Naive thymus-derived CD8-positive, alpha-beta T cell (primary cell): ENCODE results near the gene GJE1. TPM values are rescaled to one million over a fixed set of nuclear protein-coding genes. Genes with fewer than 3 reads are reported as not detected.
"Not testable (repeated sequence)": the region's sequence is repeated elsewhere in the genome, so short reads cannot be mapped to it uniquely, and the experiment has no call there.

Experiments used
- ATAC-seq, 2 donors: fragments of 150-1000 bp; cut with Tn5 transposase in 1 of 2; sonication (Bioruptor Pico), chemical (Tn5 transposase) in 1 of 2; 1 replicate in 1 of 2; 2 replicates in 1 of 2; pipeline ENCODE4 v1.10.0; 2021; ENCODE audit warnings: mild to moderate bottlenecking in 2 of 2, moderate library complexity in 2 of 2
- POLR2A ChIA-PET: fragments of 350-600 bp; sonication (Branson Sonifier 250); formaldehyde crosslinking; loops from one replicate; lab custom pipeline; 2021; ENCODE audit warnings: antibody characterized with exemption; lab: Charles Lee
- DNase-seq, 10 donors: peaks; one replicate each; pipeline versions ENCODE4 v3.0.0 to v3.0.0-alpha.2; 2020 to 2022
- H3K27ac Mint-ChIP-seq, 10 donors: one replicate each; pipeline ENCODE4 v1.8.0; 2020 to 2022; ENCODE audit warnings: mild to moderate bottlenecking in 10 of 10, mixed read lengths in 10 of 10, moderate library complexity in 4 of 10, inconsistent platforms in 1 of 10
- H3K27me3 Mint-ChIP-seq, 5 donors: one replicate each; pipeline ENCODE4 v1.8.0; 2021 to 2022; ENCODE audit warnings: mixed read lengths in 5 of 5
- H3K36me3 Mint-ChIP-seq, 3 donors: one replicate each; pipeline ENCODE4 v1.8.0; 2020 to 2022; ENCODE audit warnings: mixed read lengths in 3 of 3, mild to moderate bottlenecking in 2 of 3, inconsistent platforms in 1 of 3
- H3K4me1 Mint-ChIP-seq, 4 donors: one replicate each; pipeline ENCODE4 v1.8.0; 2021 to 2022; ENCODE audit warnings: mixed read lengths in 4 of 4
- H3K4me3 Mint-ChIP-seq, 10 donors: one replicate each; pipeline ENCODE4 v1.8.0; 2020 to 2022; ENCODE audit warnings: mild to moderate bottlenecking in 10 of 10, mixed read lengths in 10 of 10, moderate library complexity in 6 of 10, inconsistent platforms in 1 of 10
- H3K9me3 Mint-ChIP-seq, 9 donors: one replicate each; pipeline ENCODE4 v1.8.0; 2020 to 2022; ENCODE audit warnings: mixed read lengths in 9 of 9, mild to moderate bottlenecking in 3 of 9, inconsistent platforms in 1 of 9, moderate library complexity in 1 of 9
- polyA plus RNA-seq, 3 donors: library from polyadenylated mRNA; unstranded; fragments of 300-500 nt; fragmentation: Illumina TruSeq; gene quantifications; one replicate each; pipeline ENCODE4 v1.2.3, GENCODE V29; 2021
- total RNA-seq, 8 experiments: library from RNA in 2 of 8; stranded (reverse) in 2 of 8; gene quantifications; one replicate each; pipeline ENCODE4 v1.2.3 and lab custom pipeline; 2021 to 2026

Gene GJE1
- total and polyA plus RNA-seq, 5 experiments from 2014 or later: not detected

- Mint-ChIP-seq H3K27me3 (peaks cover 0 to 2% (median 0%) of the 10 kb centered on the region in 5 donors), H3K4me3 (peak within 1 kb of the TSS; percentile 87 to 96 (median 94)), H3K9me3 (no peaks in the 10 kb centered on the region), H3K27ac (peak within 1 kb of the TSS; percentile 79 to 98 (median 94)), H3K4me1 (peaks cover 26 to 62% (median 59%) of the 10 kb centered on the region in 4 donors), H3K36me3 (peaks cover 0 to 25% (median 0%) of the 10 kb centered on the region in 3 donors)
- POLR2A ChIA-PET: interaction anchor here (0.6 to 1.8 kb wide), 6 partner anchors 46 to 1304 kb away, joined by 3 to 5 read pairs (median 3); partner anchors contain the start of genes ADAT2 and PEX3
- peak; percentile 95 to 97 for ATAC-seq
- DNase-seq: peak; percentile 87 to 98 (median 96)
Measured at GRCh38 chr6:142146828-142147662, 14.3 kb downstream of the GJE1 start, which contains the start of the genes NMBR and VTA1. Gene NMBR (minus strand): TSS chr6:142147122. CDS start chr6:142088658, 58,464 bp downstream. Gene VTA1 (plus strand): TSS chr6:142147263. CDS start chr6:142147288, 25 bp downstream.

GRCh38 chr6:142152746-142153145 is 20.0 kb downstream of the GJE1 start:
- H3K4me1 Mint-ChIP-seq: peaks cover 26 to 90% (median 65%) of the 10 kb centered on the region in 4 donors
- no peaks in the 10 kb centered on the region for H3K9me3 Mint-ChIP-seq
- peaks cover 0 to 29% (median 3%) of the 10 kb centered on the region in 3 donors for H3K36me3 Mint-ChIP-seq
- H3K4me3 Mint-ChIP-seq: no peak overlapping the region
- H3K27me3 Mint-ChIP-seq: no peaks in the 10 kb centered on the region
- POLR2A ChIA-PET: interaction anchor here (0.6 kb wide), 1 partner anchor 1127 kb away, joined by 3 read pairs; no protein-coding TSS in a partner anchor
- ATAC-seq: no peak
- H3K27ac Mint-ChIP-seq: no peak overlapping the region
- no peak for DNase-seq

GRCh38 chr6:142153196-142153595 is 20.5 kb downstream of the GJE1 start:
- Mint-ChIP-seq H3K4me3 (no peak overlapping the region), H3K27me3 (no peaks in the 10 kb centered on the region), H3K9me3 (no peaks in the 10 kb centered on the region), H3K36me3 (peaks cover 0 to 29% (median 3%) of the 10 kb centered on the region in 3 donors), H3K4me1 (peaks cover 24 to 86% (median 60%) of the 10 kb centered on the region in 4 donors), H3K27ac (no peak overlapping the region)
- DNase-seq (no peak), ATAC-seq (no peak)
- POLR2A ChIA-PET: interaction anchor here (0.6 kb wide), 1 partner anchor 1128 kb away, joined by 3 read pairs; no protein-coding TSS in a partner anchor

- ATAC-seq (no peak), DNase-seq (no peak)
- Mint-ChIP-seq H3K36me3 (peaks cover 0 to 25% (median 3%) of the 10 kb centered on the region in 3 donors), H3K4me1 (peaks cover 19 to 80% (median 53%) of the 10 kb centered on the region in 4 donors), H3K27me3 (no peaks in the 10 kb centered on the region), H3K4me3 (no peak overlapping the region), H3K9me3 (no peaks in the 10 kb centered on the region), H3K27ac (peak overlapping the region in 2 of 10 donors; percentile 12 to 33)
- POLR2A ChIA-PET: interaction anchor here (0.5 kb wide), 1 partner anchor 536 kb away, joined by 3 read pairs; no protein-coding TSS in a partner anchor
Measured at GRCh38 chr6:142154336-142154735, 21.6 kb downstream of the GJE1 start.

- POLR2A ChIA-PET: no interaction called here
- H3K4me3 Mint-ChIP-seq: no peak overlapping the region
- peaks cover 23 to 77% (median 51%) of the 10 kb centered on the region in 4 donors for H3K4me1 Mint-ChIP-seq
- ATAC-seq: no peak
- peaks cover 0 to 25% (median 3%) of the 10 kb centered on the region in 3 donors for H3K36me3 Mint-ChIP-seq
- peak overlapping the region in 3 of 10 donors; percentile 13 to 36 (median 34) for H3K27ac Mint-ChIP-seq
- H3K9me3 Mint-ChIP-seq: no peaks in the 10 kb centered on the region
- DNase-seq: no peak
- no peaks in the 10 kb centered on the region for H3K27me3 Mint-ChIP-seq
Measured at GRCh38 chr6:142155091-142155490, 22.4 kb downstream of the GJE1 start.

GRCh38 chr6:142155895-142156757 is 23.4 kb downstream of the GJE1 start:
- ATAC-seq: peak; percentile 68 to 69
- Mint-ChIP-seq H3K4me1 (peaks cover 23 to 78% (median 49%) of the 10 kb centered on the region in 4 donors), H3K27me3 (no peaks in the 10 kb centered on the region), H3K4me3 (peak overlapping the region in 4 of 10 donors; percentile 2 to 24 (median 14)), H3K9me3 (no peaks in the 10 kb centered on the region), H3K36me3 (peaks cover 3 to 14% (median 4%) of the 10 kb centered on the region in 3 donors), H3K27ac (peak overlapping the region; percentile 7 to 83 (median 34))
- peak in 3 of 10 donors; percentile 44 to 46 (median 46) for DNase-seq
- POLR2A ChIA-PET: interaction anchor here (0.9 kb wide), 1 partner anchor 384 kb away, joined by 3 read pairs; no protein-coding TSS in a partner anchor

- Mint-ChIP-seq H3K36me3 (peaks cover 3 to 13% (median 4%) of the 10 kb centered on the region in 3 donors), H3K27ac (peak overlapping the region in 6 of 10 donors; percentile 5 to 83 (median 40)), H3K4me1 (peaks cover 23 to 77% (median 46%) of the 10 kb centered on the region in 4 donors)
- DNase-seq, H3K4me3 Mint-ChIP-seq, H3K9me3 Mint-ChIP-seq, H3K27me3 Mint-ChIP-seq, ATAC-seq, POLR2A ChIA-PET: not testable (repeated sequence)
Measured at GRCh38 chr6:142156758-142157068, 24.0 kb downstream of the GJE1 start.

GRCh38 chr6:142162780-142163179 is 30.1 kb downstream of the GJE1 start:
- ATAC-seq (no peak), DNase-seq (no peak)
- H3K9me3 Mint-ChIP-seq: no peaks in the 10 kb centered on the region
- H3K36me3 Mint-ChIP-seq: peaks cover 4 to 29% (median 8%) of the 10 kb centered on the region in 3 donors
- H3K4me3 Mint-ChIP-seq: peak overlapping the region in 1 of 10 donors; percentile 1
- POLR2A ChIA-PET: no interaction called here
- peak overlapping the region in 3 of 10 donors; percentile 1 to 24 (median 8) for H3K27ac Mint-ChIP-seq
- no peaks in the 10 kb centered on the region for H3K27me3 Mint-ChIP-seq
- peaks cover 25 to 53% (median 48%) of the 10 kb centered on the region in 4 donors for H3K4me1 Mint-ChIP-seq

GRCh38 chr6:142165227-142165626 is 32.5 kb downstream of the GJE1 start:
- Mint-ChIP-seq H3K9me3 (no peaks in the 10 kb centered on the region), H3K27me3 (no peaks in the 10 kb centered on the region), H3K36me3 (peaks cover 4 to 41% (median 12%) of the 10 kb centered on the region in 3 donors), H3K4me3 (no peak overlapping the region), H3K4me1 (peaks cover 18 to 45% (median 36%) of the 10 kb centered on the region in 4 donors), H3K27ac (peak overlapping the region in 3 of 10 donors; percentile 17 to 55 (median 19))
- POLR2A ChIA-PET: no interaction called here
- ATAC-seq (no peak), DNase-seq (no peak)

GRCh38 chr6:142167071-142167470 is 34.3 kb downstream of the GJE1 start:
- no peak for ATAC-seq
- no peak for DNase-seq
- POLR2A ChIA-PET: no interaction called here
- H3K27ac Mint-ChIP-seq: peak overlapping the region in 2 of 10 donors; percentile 15 to 20
- H3K36me3 Mint-ChIP-seq: peaks cover 0 to 56% (median 18%) of the 10 kb centered on the region in 3 donors
- H3K9me3 Mint-ChIP-seq: no peaks in the 10 kb centered on the region
- no peak overlapping the region for H3K4me3 Mint-ChIP-seq
- H3K4me1 Mint-ChIP-seq: peaks cover 12 to 36% (median 25%) of the 10 kb centered on the region in 4 donors
- no peaks in the 10 kb centered on the region for H3K27me3 Mint-ChIP-seq

GRCh38 chr6:142167486-142167885 is 34.8 kb downstream of the GJE1 start:
- ATAC-seq (no peak), DNase-seq (no peak)
- Mint-ChIP-seq H3K4me1 (peaks cover 8 to 32% (median 21%) of the 10 kb centered on the region in 4 donors), H3K9me3 (no peaks in the 10 kb centered on the region), H3K27ac (peak overlapping the region in 1 of 10 donors; percentile 24), H3K36me3 (peaks cover 4 to 60% (median 22%) of the 10 kb centered on the region in 3 donors), H3K27me3 (no peaks in the 10 kb centered on the region), H3K4me3 (no peak overlapping the region)
- POLR2A ChIA-PET: no interaction called here

- H3K4me3 Mint-ChIP-seq: no peak overlapping the region
- no peak overlapping the region for H3K27ac Mint-ChIP-seq
- POLR2A ChIA-PET: interaction anchor here (1.0 kb wide), 1 partner anchor 1282 kb away, joined by 3 read pairs; no protein-coding TSS in a partner anchor
- H3K36me3 Mint-ChIP-seq: peaks cover 34 to 90% (median 55%) of the 10 kb centered on the region in 3 donors
- H3K9me3 Mint-ChIP-seq: peaks cover 0 to 4% (median 0%) of the 10 kb centered on the region in 9 donors
- DNase-seq: no peak
- H3K4me1 Mint-ChIP-seq: peaks cover 0 to 14% (median 4%) of the 10 kb centered on the region in 4 donors
- H3K27me3 Mint-ChIP-seq: no peaks in the 10 kb centered on the region
- no peak for ATAC-seq
Measured at GRCh38 chr6:142171351-142171750, 38.6 kb downstream of the GJE1 start.
